Retinal pigment epithelial cell (primary cell): ENCODE measurements around the gene COBL.

Source experiments
- DNase-seq: peaks from one replicate; pipeline ENCODE4 v3.0.0-alpha.2; 2010; ENCODE audit warnings: low read depth
- H3K4me3 ChIP-seq: 2 replicates; pipeline ENCODE4 v1.5.1; 2011; ENCODE audit warnings: mild to moderate bottlenecking, low read length, control low read depth, moderate library complexity
- TF ChIP-seq, protein P1 (sequence below): conservative IDR thresholded peaks from 2 replicates; pipeline ENCODE4 v1.5.1; 2011; ENCODE audit warnings: low read depth, low read length, control low read depth, inconsistent platforms

Gene COBL, protein sequence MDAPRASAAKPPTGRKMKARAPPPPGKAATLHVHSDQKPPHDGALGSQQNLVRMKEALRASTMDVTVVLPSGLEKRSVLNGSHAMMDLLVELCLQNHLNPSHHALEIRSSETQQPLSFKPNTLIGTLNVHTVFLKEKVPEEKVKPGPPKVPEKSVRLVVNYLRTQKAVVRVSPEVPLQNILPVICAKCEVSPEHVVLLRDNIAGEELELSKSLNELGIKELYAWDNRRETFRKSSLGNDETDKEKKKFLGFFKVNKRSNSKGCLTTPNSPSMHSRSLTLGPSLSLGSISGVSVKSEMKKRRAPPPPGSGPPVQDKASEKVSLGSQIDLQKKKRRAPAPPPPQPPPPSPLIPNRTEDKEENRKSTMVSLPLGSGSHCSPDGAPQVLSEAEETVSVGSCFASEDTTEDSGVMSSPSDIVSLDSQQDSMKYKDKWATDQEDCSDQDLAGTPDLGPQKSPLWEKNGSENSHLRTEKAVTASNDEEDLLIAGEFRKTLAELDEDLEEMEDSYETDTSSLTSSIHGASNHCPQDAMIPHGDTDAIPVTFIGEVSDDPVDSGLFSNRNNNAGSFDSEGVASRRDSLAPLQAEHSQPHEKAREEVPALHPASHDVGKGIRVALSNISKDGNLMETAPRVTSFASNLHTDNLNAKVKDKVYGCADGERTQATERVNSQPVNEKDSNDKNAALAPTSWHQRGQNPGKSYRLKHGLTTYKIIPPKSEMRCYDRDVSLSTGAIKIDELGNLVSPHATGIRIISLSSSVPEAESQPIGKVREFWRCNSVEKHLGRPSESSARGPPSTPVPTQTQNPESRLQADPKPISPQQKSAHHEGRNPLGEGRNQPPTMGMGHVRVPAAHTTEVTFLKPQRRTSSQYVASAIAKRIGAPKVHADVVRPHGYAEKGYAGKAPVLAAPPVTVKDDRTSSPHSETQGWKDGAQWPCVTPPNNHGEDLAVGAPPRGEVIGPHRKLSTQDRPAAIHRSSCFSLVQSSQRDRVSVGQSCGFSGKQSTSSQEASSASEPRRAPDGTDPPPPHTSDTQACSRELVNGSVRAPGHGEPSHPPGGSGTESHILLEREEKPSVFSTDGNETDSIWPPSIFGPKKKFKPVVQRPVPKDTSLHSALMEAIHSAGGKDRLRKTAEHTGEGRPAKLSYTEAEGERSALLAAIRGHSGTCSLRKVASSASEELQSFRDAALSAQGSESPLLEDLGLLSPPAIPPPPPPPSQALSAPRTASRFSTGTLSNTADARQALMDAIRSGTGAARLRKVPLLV

DNA sequence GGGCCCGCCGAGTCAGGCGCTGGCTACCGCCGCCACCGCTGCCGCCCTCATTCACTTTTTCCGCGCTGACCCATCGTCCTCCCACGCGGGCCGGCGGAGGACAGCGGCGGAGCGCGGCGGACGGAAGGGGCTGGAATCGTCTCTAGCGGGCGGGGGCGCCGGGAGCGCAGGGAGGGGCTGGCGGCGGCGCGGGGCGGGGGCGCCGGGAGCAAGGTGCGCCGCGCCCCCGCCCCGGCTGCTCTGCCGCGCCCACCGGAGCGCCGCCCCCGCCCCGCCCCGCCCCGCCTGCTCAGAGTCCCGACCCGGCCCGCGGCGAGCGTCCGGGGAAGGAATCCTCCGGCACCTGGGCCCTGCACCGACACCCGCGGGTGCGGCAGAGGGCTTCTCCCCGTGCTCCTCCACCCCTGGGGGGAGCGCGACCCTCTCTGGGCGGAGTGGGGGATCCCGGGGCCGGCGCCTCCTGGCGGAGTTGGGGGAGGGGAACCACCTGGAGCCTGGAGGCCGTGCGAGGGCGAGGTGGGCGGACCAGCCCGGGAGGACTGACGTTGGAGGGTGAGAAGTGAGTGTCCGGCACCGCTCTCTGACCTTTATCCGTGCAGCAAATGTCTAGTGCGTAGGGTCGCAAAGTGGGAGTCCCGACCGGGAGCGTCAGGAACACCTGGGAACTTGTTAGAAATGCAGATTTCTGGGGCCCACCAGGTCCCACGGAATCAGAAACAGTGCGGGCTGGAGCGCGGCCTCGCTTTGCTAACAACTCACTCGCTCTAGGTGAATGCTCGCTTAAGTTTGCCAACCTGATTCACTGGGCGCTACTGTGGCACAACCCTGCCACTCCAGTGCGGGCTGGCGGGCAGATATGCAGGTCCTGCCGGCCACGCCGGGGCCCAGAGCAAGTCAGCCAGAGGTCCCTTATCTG lies at the start of gene COBL:
TSS of gene COBL (minus strand) at position 144 of the 916 bp plus-strand sequence. CDS start 176 bp downstream, outside the sequence.
- no peak for DNase-seq
- H3K4me3 ChIP-seq: peak within 1 kb of the TSS; percentile 53
- TF ChIP-seq, protein P1, sequence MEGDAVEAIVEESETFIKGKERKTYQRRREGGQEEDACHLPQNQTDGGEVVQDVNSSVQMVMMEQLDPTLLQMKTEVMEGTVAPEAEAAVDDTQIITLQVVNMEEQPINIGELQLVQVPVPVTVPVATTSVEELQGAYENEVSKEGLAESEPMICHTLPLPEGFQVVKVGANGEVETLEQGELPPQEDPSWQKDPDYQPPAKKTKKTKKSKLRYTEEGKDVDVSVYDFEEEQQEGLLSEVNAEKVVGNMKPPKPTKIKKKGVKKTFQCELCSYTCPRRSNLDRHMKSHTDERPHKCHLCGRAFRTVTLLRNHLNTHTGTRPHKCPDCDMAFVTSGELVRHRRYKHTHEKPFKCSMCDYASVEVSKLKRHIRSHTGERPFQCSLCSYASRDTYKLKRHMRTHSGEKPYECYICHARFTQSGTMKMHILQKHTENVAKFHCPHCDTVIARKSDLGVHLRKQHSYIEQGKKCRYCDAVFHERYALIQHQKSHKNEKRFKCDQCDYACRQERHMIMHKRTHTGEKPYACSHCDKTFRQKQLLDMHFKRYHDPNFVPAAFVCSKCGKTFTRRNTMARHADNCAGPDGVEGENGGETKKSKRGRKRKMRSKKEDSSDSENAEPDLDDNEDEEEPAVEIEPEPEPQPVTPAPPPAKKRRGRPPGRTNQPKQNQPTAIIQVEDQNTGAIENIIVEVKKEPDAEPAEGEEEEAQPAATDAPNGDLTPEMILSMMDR: no peak

DNA sequence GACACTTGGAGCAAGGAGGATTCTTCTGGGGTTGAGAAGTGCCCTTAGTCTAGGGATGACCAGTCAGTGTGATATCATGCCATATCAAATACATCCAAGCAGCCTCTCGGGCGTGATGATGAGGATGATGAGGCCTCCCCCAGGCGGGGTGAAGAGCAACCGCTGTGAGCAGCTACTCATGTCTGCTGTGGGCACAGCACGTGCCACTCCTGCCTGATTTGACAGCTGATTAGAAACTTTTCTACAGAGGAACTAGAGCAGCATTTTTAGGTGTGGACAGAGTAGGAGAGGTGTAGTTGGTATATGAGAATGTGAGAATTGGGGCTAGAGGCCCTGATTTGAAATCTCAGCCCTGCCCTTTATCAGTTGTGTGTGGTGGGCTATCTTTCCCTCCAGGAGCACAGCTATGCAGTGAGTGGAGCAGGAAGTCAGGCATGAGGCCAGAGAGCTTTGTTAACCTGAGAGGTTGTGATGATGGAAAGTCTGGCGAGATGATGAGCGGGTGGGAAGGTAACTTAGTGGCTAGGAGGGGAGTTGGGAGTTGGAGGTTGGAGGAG lies 49.6 kb upstream of the COBL start:
- H3K4me3 ChIP-seq: no peak overlapping the region
- TF ChIP-seq, protein P1: no peak
- no peak for DNase-seq

DNA sequence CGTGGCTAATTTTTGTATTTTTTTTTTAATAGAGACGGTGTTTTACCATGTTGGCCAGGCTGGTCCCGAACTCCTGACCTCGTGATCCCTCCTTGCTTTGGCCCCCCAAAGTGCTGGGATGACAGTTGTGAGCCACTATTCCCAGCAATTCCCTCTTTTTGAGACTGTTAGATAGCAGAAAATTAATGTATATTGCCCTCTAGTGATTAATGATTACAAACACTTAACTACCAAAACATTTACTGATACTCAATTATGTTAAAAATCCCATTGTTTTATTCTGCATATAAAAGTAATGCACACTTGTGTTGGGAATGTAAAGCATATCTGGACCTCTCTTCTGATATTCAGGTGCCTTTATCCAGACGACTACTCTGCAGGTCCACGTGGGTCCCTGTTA lies 41.2 kb upstream of the COBL start:
- TF ChIP-seq, protein P1: no peak
- H3K4me3 ChIP-seq: no peak overlapping the region
- no peak for DNase-seq

DNA sequence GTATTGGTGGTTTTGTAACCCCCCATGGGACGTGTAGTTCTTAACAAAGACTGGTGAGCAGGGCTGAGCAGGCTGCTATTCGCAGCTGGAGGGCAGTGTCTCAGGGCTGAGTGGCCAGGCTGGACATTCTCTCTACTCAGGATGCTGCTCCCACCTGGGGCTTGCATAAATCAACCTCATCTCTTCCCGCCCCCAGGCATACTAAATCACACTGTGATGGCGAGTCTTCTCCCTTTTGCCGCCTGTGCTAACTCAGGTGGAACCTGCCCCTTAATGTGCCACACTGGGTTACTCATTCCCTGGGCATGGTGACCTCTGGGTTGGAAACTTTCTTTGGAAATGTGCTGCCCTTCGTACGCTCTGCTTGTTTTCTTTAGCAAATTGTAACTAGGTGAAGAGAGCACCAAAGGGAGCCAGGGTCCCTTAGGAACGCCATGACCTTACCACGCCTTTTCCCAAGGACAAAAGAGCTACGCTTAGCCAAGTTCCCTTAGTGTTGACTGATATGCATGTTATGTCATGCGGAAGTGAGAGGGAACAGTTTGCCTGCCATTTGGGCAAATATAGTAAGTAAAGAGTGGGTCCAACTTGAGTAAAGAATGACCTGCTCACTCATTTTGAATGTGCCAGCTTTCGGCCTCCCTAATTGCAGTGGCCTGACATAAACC lies 40.4 kb upstream of the COBL start:
- no peak for DNase-seq
- TF ChIP-seq, protein P1: no peak
- no peak overlapping the region for H3K4me3 ChIP-seq

DNA sequence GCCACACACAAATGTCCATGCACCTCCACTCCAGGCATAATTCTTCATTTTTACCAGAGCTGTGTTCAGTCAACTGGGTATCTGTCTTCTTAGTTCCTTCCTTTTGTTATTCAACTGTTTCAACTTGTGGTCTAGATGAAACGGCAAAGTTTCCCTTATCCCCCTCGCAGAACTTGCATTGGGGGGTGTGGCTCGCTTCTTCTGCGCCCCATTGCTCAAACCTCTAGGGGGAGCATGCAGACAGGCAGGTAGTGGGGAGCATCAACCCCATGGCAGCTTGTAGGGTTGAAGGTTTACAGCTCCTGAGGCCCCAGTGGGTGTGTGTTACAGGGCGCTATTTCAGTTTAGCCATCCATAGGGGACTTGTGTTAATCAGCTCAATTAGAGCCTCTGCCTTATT lies 38.3 kb upstream of the COBL start:
- TF ChIP-seq, protein P1: peak; percentile 29
- DNase-seq: no peak
- H3K4me3 ChIP-seq: no peak overlapping the region
